Measurements from ENCODE around the gene RENBP. TPM values are rescaled to one million over a fixed set of nuclear protein-coding genes. Genes with fewer than 3 reads are reported as not detected.

RENBP gene
- total RNA-seq, 1 donor from 2014 or later = 2.5 TPM

DNA sequence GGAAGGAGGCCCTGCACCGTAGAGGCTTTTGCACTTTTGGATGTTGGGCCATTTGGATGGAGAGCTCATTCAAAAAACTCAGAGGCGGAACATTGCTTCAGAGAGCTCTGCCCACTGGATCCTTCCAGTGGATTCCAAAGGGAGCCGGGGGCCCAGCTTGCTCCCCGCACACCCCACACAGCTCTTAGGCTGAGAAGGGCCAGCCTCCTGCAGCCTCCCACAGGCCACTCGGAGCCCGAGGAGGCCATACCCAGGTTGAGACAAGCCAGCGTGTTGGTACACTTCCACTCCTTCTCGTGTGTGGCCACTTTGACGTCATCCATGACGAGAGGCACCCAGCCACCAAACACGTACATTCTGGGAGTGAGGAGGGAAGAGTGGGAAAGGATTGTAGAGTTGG lies 16.8 kb upstream of the RENBP start:
- H3K27ac Mint-ChIP-seq = no peak overlapping the region
- TF ChIP-seq, protein P1, sequence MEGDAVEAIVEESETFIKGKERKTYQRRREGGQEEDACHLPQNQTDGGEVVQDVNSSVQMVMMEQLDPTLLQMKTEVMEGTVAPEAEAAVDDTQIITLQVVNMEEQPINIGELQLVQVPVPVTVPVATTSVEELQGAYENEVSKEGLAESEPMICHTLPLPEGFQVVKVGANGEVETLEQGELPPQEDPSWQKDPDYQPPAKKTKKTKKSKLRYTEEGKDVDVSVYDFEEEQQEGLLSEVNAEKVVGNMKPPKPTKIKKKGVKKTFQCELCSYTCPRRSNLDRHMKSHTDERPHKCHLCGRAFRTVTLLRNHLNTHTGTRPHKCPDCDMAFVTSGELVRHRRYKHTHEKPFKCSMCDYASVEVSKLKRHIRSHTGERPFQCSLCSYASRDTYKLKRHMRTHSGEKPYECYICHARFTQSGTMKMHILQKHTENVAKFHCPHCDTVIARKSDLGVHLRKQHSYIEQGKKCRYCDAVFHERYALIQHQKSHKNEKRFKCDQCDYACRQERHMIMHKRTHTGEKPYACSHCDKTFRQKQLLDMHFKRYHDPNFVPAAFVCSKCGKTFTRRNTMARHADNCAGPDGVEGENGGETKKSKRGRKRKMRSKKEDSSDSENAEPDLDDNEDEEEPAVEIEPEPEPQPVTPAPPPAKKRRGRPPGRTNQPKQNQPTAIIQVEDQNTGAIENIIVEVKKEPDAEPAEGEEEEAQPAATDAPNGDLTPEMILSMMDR (IDR thresholded peaks at IDR 0.05; ENCODE audit: unreplicated experiment) = no peak
- H3K4me1 Mint-ChIP-seq (ENCODE audit: low read depth) = no peaks in the 10 kb centered on the region
- no peak for DNase-seq (ENCODE audit: low spot score, unreplicated experiment)
- no peak overlapping the region for H3K4me3 Mint-ChIP-seq (ENCODE audit: low read depth)
- H3K9me3 Mint-ChIP-seq (ENCODE audit: low read depth) = no peaks in the 10 kb centered on the region
- peaks cover 11% of the 10 kb centered on the region for H3K36me3 Mint-ChIP-seq (ENCODE audit: insufficient read depth)
- no peaks in the 10 kb centered on the region for H3K27me3 Mint-ChIP-seq

DNA sequence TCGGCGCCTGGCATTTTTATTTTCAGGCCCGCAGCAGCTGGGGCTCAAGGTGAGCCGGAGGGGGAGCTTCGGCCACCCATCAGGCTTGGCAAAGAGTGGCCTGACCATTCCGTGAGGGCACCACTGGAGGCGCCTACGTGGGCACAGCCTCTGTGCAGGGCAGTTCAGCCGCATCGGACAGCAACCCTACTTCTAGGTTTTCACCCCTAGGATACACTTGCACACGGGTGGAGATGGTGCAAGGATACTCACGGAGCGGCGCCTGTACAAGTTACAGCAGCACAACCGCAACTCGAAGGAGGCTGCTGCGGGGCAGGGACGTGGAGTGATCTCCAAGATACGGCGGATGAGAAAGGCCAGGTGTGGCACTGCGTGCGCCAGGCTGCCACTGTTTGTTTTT lies 16.3 kb upstream of the RENBP start:
- Mint-ChIP-seq H3K36me3 (ENCODE audit: insufficient read depth) (peaks cover 11% of the 10 kb centered on the region), H3K4me3 (ENCODE audit: low read depth) (no peak overlapping the region), H3K9me3 (ENCODE audit: low read depth) (no peaks in the 10 kb centered on the region), H3K27ac (no peak overlapping the region), H3K27me3 (no peaks in the 10 kb centered on the region), H3K4me1 (ENCODE audit: low read depth) (no peaks in the 10 kb centered on the region)
- DNase-seq (ENCODE audit: low spot score, unreplicated experiment) = no peak
- TF ChIP-seq, protein P1 (IDR thresholded peaks at IDR 0.05; ENCODE audit: unreplicated experiment) = no peak

DNA sequence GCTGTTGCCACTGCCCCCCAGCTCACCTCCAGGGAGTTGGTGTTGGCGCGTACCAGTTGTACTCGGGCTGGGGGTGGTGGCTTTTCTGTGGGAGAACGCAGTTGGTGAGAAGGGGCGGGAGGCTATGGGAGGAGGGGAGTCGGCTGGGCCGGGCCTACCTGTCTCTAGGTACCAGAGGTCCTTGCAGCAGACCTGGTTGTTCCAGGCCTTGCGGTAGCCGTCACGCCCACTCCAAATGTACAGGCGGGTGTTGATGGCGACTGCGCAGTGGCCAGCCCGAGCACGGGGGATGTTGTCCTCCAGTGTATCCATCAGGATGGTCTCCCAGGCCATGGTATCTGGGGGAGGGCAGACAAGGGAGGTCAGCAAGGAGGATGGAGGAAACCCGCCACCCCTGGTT lies 15.6 kb upstream of the RENBP start:
- TF ChIP-seq, protein P1 (IDR thresholded peaks at IDR 0.05; ENCODE audit: unreplicated experiment) = no peak
- Mint-ChIP-seq H3K4me1 (ENCODE audit: low read depth) (no peaks in the 10 kb centered on the region), H3K9me3 (ENCODE audit: low read depth) (no peaks in the 10 kb centered on the region), H3K27ac (no peak overlapping the region), H3K36me3 (ENCODE audit: insufficient read depth) (peaks cover 13% of the 10 kb centered on the region), H3K27me3 (no peaks in the 10 kb centered on the region), H3K4me3 (ENCODE audit: low read depth) (no peak overlapping the region)
- no peak for DNase-seq (ENCODE audit: low spot score, unreplicated experiment)

- Mint-ChIP-seq H3K4me1 (ENCODE audit: low read depth) (no peaks in the 10 kb centered on the region), H3K27ac (no peak overlapping the region), H3K27me3 (no peaks in the 10 kb centered on the region), H3K36me3 (ENCODE audit: insufficient read depth) (peaks cover 14% of the 10 kb centered on the region), H3K9me3 (ENCODE audit: low read depth) (no peaks in the 10 kb centered on the region), H3K4me3 (ENCODE audit: low read depth) (no peak overlapping the region)
- TF ChIP-seq, protein P1 (IDR thresholded peaks at IDR 0.05; ENCODE audit: unreplicated experiment) = no peak
- no peak for DNase-seq (ENCODE audit: low spot score, unreplicated experiment)
Observed at GRCh38 chrX:153959649-153960048, 15.2 kb upstream of the RENBP start.

- DNase-seq (ENCODE audit: low spot score, unreplicated experiment) = no peak
- no peak overlapping the region for H3K27ac Mint-ChIP-seq
- TF ChIP-seq, protein P1 (IDR thresholded peaks at IDR 0.05; ENCODE audit: unreplicated experiment) = no peak
- no peaks in the 10 kb centered on the region for H3K9me3 Mint-ChIP-seq (ENCODE audit: low read depth)
- no peaks in the 10 kb centered on the region for H3K4me1 Mint-ChIP-seq (ENCODE audit: low read depth)
- H3K27me3 Mint-ChIP-seq = no peaks in the 10 kb centered on the region
- H3K36me3 Mint-ChIP-seq (ENCODE audit: insufficient read depth) = peaks cover 20% of the 10 kb centered on the region
- no peak overlapping the region for H3K4me3 Mint-ChIP-seq (ENCODE audit: low read depth)
Observed at GRCh38 chrX:153958605-153959004, 14.2 kb upstream of the RENBP start.

Measured in progenitor cell of endocrine pancreas (in vitro differentiated cells).